ENCODE results near the gene TENT4B. TPM values are rescaled to one million over a fixed set of nuclear protein-coding genes. Genes with fewer than 3 reads are reported as not detected.

Gene TENT4B
- total RNA-seq, 1 donor from 2014 or later, result 38.1 TPM

- no peak overlapping the region for H3K4me3 ChIP-seq
- intact Hi-C loops (cut with DNase I), result loop anchor here (10.0 kb wide), 1 partner anchor 354 kb away; no protein-coding TSS in a partner anchor
- H3K36me3 ChIP-seq, result no peaks in the 10 kb centered on the region
- no peaks in the 10 kb centered on the region for H3K9me3 ChIP-seq
- H3K4me1 ChIP-seq, result peaks cover 0 to 26% of the 10 kb centered on the region in 2 donors
- no peak for DNase-seq (ENCODE audit: low spot score in 2 of 2)
- H3K27ac ChIP-seq, result no peak overlapping the region
- no peak for TF ChIP-seq CTCF (IDR thresholded peaks at IDR 0.05)
- H3K27me3 ChIP-seq, result no peaks in the 10 kb centered on the region
Measured at GRCh38 chr16:50188619-50189136, 35.6 kb downstream of the TENT4B start.

GRCh38 chr16:50190292-50190691 is 37.2 kb downstream of the TENT4B start:
- no peak for DNase-seq (ENCODE audit: low spot score in 2 of 2)
- Histone ChIP-seq H3K27ac (no peak overlapping the region), H3K4me3 (no peak overlapping the region), H3K36me3 (no peaks in the 10 kb centered on the region), H3K9me3 (no peaks in the 10 kb centered on the region), H3K27me3 (no peaks in the 10 kb centered on the region), H3K4me1 (peaks cover 0 to 13% of the 10 kb centered on the region in 2 donors)
- intact Hi-C loops (cut with DNase I), result no loop called here
- TF ChIP-seq CTCF (IDR thresholded peaks at IDR 0.05), result no peak

DNA sequence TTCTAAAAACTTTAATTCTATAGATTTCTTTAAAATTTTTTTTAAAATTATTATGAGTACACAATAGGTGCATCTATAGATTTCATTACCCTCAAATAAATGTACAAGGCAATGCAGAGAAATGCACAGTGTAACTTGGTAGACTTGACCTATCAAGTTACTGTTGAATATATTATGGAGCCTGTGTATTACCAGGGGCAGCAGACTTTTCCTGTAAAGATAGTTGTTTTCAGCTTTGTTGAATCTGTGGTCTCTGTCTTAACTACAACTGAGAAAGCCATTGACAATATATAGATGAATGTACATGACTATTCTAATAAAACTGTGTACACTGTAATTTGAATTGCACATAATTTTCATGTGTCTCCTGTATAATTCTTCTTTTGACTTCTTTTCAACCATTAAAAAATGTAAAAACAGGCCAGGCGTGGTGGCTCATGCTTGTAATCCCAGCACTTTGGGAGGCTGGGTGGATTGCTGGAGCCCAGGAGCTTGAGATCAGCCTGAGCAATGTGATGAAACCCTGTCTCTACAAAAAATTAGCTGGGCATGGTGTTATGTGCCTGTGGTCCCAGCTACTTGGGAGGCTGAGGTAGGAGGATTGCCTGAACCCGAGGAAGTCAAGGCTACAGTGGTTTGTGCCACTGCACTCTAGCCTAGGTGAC is 39.4 kb downstream of the TENT4B start:
- Histone ChIP-seq H3K27me3 (no peaks in the 10 kb centered on the region), H3K4me3 (no peak overlapping the region), H3K9me3 (no peaks in the 10 kb centered on the region), H3K36me3 (no peaks in the 10 kb centered on the region), H3K27ac (no peak overlapping the region), H3K4me1 (peaks cover 4 to 15% of the 10 kb centered on the region in 2 donors)
- no peak for TF ChIP-seq CTCF (IDR thresholded peaks at IDR 0.05)
- DNase-seq (ENCODE audit: low spot score in 2 of 2), result no peak
- intact Hi-C loops (cut with DNase I), result no loop called here

DNA sequence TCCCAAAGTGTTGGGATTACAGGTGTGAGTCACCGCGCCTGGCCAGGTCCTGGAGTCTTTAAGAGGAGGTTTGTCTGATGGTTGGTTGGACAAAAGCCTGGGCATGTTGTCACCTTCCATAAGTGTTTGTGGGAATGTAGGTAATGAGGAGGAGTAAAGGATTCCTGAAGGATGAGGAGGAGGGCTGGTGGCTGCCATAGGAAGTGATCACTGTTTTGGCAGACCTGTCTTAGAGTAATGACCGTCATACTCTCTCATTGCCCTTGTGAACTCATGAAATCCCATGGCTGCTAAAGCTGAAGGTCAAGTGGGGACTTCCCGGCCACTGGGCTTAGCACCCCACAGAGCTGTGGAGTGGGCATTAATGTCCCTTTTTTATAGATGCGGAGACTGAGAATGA is 40.5 kb downstream of the TENT4B start:
- no peak overlapping the region for H3K4me3 ChIP-seq
- H3K9me3 ChIP-seq, result no peaks in the 10 kb centered on the region
- no peaks in the 10 kb centered on the region for H3K27me3 ChIP-seq
- peaks cover 4 to 15% of the 10 kb centered on the region in 2 donors for H3K4me1 ChIP-seq
- no peak overlapping the region for H3K27ac ChIP-seq
- TF ChIP-seq CTCF (IDR thresholded peaks at IDR 0.05), result no peak
- DNase-seq (ENCODE audit: low spot score in 2 of 2), result no peak
- H3K36me3 ChIP-seq, result no peaks in the 10 kb centered on the region
- intact Hi-C loops (cut with DNase I), result no loop called here

- no peaks in the 10 kb centered on the region for H3K27me3 ChIP-seq
- H3K9me3 ChIP-seq, result no peaks in the 10 kb centered on the region
- intact Hi-C loops (cut with DNase I), result no loop called here
- no peak overlapping the region for H3K27ac ChIP-seq
- no peak for TF ChIP-seq CTCF (IDR thresholded peaks at IDR 0.05)
- H3K36me3 ChIP-seq, result no peaks in the 10 kb centered on the region
- no peak for DNase-seq (ENCODE audit: low spot score in 2 of 2)
- peaks cover 4 to 7% of the 10 kb centered on the region in 2 donors for H3K4me1 ChIP-seq
- no peak overlapping the region for H3K4me3 ChIP-seq
Measured at GRCh38 chr16:50195276-50195675, 42.2 kb downstream of the TENT4B start.
